Astrocyte of the spinal cord (primary cell): ENCODE data around the gene KCNJ15.

Source experiments
- DNase-seq: peaks from one replicate; pipeline ENCODE4 v3.0.0; 2011; ENCODE audit warnings: low read depth, low spot score
- H3K4me3 ChIP-seq: 2 replicates; pipeline ENCODE4 v1.5.1; 2011; ENCODE audit warnings: low read depth, mild to moderate bottlenecking, low read length, moderate library complexity
- in situ Hi-C: cut with HindIII; loops from 2 replicates; pipeline ENCODE4 v1.10.0; 2017; ENCODE audit warnings: low sequenced_read_pairs
- TF ChIP-seq, protein P1 (sequence below): IDR thresholded peaks from 2 replicates; pipeline ENCODE4 v1.5.1; 2012; ENCODE audit warnings: low read depth, mild to moderate bottlenecking, low read length, inconsistent platforms

The KCNJ15 gene

DNA sequence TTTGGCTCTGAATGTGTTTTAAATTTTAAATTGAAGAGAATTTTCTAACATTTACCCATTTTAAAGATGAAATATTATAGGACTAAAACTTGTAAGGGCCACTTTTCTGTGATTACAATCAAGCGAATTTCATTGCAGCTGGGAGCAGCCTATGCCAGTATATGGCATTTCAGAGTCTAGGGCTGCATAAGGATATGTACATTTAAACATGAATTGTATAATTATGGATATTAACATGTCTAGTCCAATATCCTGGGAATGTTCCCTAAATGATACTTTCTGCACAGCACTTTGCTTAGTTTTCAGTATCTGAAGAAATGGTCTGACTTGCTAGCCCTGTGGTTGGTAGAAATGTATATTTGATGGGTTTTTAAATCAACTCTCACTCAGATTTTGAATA lies 8.4 kb downstream of the KCNJ15 start:
- in situ Hi-C loops, result no loop called here
- H3K4me3 ChIP-seq, result no peak overlapping the region
- TF ChIP-seq, protein P1, sequence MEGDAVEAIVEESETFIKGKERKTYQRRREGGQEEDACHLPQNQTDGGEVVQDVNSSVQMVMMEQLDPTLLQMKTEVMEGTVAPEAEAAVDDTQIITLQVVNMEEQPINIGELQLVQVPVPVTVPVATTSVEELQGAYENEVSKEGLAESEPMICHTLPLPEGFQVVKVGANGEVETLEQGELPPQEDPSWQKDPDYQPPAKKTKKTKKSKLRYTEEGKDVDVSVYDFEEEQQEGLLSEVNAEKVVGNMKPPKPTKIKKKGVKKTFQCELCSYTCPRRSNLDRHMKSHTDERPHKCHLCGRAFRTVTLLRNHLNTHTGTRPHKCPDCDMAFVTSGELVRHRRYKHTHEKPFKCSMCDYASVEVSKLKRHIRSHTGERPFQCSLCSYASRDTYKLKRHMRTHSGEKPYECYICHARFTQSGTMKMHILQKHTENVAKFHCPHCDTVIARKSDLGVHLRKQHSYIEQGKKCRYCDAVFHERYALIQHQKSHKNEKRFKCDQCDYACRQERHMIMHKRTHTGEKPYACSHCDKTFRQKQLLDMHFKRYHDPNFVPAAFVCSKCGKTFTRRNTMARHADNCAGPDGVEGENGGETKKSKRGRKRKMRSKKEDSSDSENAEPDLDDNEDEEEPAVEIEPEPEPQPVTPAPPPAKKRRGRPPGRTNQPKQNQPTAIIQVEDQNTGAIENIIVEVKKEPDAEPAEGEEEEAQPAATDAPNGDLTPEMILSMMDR, result no peak
- DNase-seq, result no peak

DNA sequence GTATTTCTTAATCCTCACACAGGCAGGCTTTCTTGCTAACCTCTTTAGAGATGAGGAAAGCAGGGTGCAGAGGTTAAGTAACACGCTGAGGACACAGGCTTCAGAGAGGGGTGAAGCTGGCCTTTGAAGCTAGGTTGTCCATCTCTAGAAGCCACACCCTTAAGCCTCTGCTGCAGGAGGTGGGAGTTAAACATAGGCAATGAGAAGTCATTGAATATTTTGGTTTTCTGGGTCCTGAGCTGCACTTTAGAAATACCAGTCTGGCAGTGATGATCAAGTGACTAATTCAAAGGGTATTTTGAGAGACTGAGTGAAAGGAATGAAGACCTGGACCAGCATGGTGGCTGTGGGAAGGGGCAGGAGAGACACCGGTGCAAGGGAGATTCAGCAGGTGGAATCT lies 9.9 kb downstream of the KCNJ15 start:
- TF ChIP-seq, protein P1, result no peak
- H3K4me3 ChIP-seq, result no peak overlapping the region
- DNase-seq, result peak; percentile 60
- in situ Hi-C loops, result no loop called here

DNA sequence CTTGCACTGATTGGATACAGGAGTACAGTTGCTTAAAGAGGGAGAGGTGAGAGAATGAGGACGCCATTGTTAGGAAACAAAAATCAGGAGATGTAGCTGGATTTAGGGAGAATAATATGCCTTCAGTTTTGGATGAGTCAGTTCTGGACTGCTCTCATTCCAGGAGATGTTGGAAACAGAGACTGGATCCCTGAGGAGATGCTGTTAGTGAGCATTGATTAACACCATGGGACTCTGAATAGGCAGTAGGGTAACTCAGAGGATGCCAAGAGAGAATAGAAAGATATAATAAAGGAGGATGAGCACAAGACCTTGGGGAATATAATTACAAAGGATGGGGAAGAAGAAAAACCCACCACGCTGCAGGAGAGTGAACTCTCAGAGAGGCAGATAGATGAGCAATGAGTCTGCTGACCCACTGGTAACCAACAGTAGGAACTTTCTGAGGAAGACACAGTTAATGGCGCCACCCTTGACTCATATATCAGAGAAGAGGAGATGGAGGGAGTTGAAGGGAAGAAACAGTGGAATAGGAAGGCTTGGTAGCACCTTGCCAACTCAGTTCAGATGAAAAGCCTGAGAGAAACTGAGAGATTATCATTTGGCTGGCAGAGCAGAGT lies 10.5 kb downstream of the KCNJ15 start:
- no peak for DNase-seq
- H3K4me3 ChIP-seq, result no peak overlapping the region
- in situ Hi-C loops, result no loop called here
- TF ChIP-seq, protein P1, result no peak

DNA sequence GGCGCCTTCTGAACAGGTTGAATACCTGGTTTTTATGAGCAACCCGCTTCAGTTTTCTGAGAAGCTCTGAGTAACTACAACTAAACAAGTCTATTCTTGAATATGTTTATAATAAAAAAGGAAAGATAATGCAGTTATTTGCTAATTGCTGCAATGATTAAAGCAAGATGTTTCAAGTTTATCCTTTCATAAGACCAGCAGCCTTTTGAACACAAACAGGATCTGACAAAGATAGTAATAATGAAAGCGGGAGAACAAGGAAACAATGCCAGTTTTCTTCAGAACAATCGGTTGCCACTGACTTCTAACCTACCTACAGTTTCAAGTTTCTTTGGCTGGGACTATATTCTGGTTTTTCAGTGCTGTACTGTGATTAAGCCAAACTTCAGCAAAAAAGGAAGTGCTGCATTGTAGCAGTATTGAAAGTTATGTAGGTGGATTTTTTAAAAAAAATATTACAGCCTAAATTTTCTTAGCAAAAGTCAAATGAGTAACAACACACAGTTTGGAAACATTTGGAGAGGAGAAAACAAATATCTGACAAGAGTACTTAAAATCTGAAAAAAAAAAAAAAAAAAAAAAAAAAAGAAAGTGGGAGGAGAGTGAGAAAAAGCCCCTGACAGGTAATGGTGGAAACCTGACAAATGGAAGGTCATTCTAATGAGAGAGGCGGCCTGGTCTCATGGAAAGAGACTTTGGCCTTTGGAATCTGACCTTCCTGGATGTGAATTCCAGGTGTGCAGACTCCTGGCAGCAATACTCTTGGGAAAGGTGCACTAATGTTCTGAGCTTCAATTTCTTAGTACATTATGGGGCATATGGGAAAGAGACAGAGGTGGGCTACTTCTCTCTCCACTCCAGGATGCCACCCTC lies 11.4 kb downstream of the KCNJ15 start:
- no peak for DNase-seq
- in situ Hi-C loops, result no loop called here
- no peak overlapping the region for H3K4me3 ChIP-seq
- TF ChIP-seq, protein P1, result no peak

DNA sequence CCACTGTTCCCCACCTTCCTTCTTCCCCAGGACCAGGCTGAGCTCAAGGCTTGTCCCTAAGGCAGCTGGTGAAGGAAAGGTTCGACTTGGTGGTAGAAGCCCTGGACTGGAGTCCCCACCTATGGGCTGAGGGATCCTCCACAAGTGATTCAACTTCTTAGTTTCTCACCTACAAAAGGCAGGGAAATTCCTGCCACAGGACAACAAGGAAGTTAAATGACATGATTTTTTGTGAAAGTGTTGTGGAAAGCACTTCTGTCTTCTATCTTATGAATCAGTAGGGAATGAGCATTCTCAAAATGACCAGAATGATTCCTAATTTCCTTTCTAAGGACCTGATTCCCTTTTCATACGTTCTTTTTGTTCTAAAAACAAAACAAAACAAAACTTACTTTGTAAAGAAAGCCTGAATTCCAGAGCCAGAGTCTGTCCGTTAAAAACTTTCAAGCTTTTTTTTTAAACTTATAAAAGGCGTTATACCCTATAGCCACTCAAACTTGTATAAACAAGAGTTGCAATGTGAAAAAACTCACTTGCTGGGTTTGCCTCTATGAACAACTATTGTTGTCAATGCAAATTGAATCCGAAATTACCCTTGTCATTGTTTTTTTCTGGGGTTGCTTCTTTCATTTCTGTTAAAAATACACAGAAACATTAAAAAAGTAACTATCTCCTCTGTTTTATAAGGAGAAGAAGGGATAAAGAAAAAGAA lies 12.2 kb downstream of the KCNJ15 start:
- in situ Hi-C loops, result no loop called here
- H3K4me3 ChIP-seq, result no peak overlapping the region
- TF ChIP-seq, protein P1, result no peak

DNA sequence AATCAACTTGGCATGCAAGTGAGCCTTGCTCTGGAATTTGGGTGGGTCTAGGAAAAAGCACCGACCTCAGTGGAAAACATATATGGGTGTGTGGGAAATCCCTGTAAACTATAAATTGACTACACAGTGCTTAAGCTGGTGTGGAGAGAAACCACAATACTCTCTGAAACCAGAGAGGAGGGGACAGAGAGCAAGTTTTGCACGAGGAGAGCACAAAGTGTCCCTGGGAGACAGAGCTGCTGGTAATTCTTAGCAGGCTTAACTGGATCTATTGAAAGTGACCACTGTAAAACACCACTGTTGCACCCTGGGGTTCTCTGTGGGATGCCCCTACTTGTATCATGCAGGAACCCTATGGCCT lies 12.8 kb downstream of the KCNJ15 start:
- in situ Hi-C loops, result no loop called here
- no peak for DNase-seq
- H3K4me3 ChIP-seq, result no peak overlapping the region
- TF ChIP-seq, protein P1, result no peak

More for the DNA sequence above, 12.2 kb downstream of the KCNJ15 start:
- no peak for DNase-seq
